ENCODE measurements around the gene KCNJ6. TPM values are rescaled to one million over a fixed set of nuclear protein-coding genes. Genes with fewer than 3 reads are reported as not detected.

Gene KCNJ6, protein sequence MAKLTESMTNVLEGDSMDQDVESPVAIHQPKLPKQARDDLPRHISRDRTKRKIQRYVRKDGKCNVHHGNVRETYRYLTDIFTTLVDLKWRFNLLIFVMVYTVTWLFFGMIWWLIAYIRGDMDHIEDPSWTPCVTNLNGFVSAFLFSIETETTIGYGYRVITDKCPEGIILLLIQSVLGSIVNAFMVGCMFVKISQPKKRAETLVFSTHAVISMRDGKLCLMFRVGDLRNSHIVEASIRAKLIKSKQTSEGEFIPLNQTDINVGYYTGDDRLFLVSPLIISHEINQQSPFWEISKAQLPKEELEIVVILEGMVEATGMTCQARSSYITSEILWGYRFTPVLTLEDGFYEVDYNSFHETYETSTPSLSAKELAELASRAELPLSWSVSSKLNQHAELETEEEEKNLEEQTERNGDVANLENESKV
- total RNA-seq = 4.2 to 15.3 TPM (median 4.4 TPM) in 3 replicates
- long read RNA-seq, full-length matches to known transcripts = 5 of 12 reads
- long read RNA-seq, partial matches to known transcripts = 2 of 12 reads
- long read RNA-seq, other reads (novel, unspliced or antisense) = 5 of 12 reads

GRCh38 chr21:37916310-37917051 is at the start of gene KCNJ6:
KCNJ6 (minus strand) TSS chr21:37916457; CDS start chr21:37840682, 75,775 bp downstream.
- Mint-ChIP-seq H3K4me3 (ENCODE audit: unreplicated experiment) (peak within 1 kb of the TSS; percentile 74), H3K4me1 (ENCODE audit: low read depth) (peaks cover 46% of the 10 kb centered on the region), H3K9me3 (ENCODE audit: low read depth) (no peaks in the 10 kb centered on the region), H3K27me3 (ENCODE audit: low read depth) (no peaks in the 10 kb centered on the region), H3K27ac (ENCODE audit: unreplicated experiment) (peak within 1 kb of the TSS; percentile 3), H3K36me3 (ENCODE audit: low read depth) (no peaks in the 10 kb centered on the region)
- DNase-seq (ENCODE audit: low spot score) = no peak
- TF ChIP-seq CTCF (IDR thresholded peaks at IDR 0.05) = peak; percentile 92

DNA sequence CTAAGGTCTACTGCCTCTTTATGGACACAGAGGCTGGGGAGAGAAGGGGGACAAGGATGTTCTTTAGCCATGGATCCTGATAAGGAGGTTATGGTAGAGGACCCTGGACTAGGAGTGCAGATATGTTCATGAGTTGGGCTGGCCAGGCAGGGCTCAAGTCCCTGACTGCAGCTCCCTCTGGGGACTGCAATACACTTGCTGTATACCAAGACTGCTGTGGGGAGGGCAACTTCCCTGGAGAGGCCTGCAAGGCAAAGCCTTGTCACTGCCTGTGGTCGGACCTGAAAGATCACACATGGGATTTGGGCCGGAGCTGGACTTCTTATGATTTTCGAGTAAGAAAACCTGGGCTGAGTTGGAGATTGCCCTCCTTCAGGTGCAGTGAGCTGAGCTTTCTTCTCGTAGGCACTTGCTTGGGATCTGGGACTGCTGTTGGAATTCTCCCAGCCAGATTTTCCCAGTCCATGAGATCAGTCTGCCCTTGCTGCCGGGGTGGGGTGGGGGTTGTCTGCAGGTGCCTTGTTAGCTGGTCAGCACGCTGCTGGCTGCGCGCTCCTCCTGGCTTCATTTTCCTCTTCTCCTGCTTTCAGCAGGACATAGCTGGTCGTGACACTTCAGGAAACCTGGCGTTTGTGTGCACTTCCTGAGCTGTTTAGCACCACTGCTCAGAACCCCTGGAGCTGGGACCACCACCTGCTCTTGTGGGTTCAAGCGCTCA is 49.0 kb upstream of the KCNJ6 start:
- peaks cover 8% of the 10 kb centered on the region for H3K27me3 Mint-ChIP-seq (ENCODE audit: low read depth)
- H3K36me3 Mint-ChIP-seq (ENCODE audit: low read depth) = no peaks in the 10 kb centered on the region
- no peak for DNase-seq (ENCODE audit: low spot score)
- H3K4me1 Mint-ChIP-seq (ENCODE audit: low read depth) = no peaks in the 10 kb centered on the region
- no peak for TF ChIP-seq CTCF (IDR thresholded peaks at IDR 0.05)
- H3K9me3 Mint-ChIP-seq (ENCODE audit: low read depth) = no peaks in the 10 kb centered on the region
- no peak overlapping the region for H3K4me3 Mint-ChIP-seq (ENCODE audit: unreplicated experiment)
- H3K27ac Mint-ChIP-seq (ENCODE audit: unreplicated experiment) = no peak overlapping the region

DNA sequence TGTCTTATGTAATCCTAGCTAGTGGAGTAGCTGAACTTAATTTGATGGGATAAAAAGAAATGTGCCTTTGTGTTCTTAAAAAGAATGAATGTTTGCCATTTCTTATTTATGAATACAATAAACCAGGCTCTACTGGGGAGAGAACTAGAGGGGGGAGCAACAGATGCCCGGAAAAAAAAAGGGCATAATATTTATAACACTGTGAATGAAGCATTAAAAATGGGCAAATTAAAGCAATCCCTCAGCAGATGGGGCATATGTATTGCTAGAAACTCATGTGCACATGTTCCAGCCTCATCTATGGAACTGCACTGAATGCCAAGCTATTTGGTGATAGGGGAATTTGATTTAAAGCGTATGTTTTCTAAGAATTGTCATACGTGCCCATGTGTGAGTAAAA is 42.3 kb upstream of the KCNJ6 start:
- Mint-ChIP-seq H3K4me3 (ENCODE audit: unreplicated experiment) (no peak overlapping the region), H3K36me3 (ENCODE audit: low read depth) (no peaks in the 10 kb centered on the region)
- no peak for DNase-seq (ENCODE audit: low spot score)

DNA sequence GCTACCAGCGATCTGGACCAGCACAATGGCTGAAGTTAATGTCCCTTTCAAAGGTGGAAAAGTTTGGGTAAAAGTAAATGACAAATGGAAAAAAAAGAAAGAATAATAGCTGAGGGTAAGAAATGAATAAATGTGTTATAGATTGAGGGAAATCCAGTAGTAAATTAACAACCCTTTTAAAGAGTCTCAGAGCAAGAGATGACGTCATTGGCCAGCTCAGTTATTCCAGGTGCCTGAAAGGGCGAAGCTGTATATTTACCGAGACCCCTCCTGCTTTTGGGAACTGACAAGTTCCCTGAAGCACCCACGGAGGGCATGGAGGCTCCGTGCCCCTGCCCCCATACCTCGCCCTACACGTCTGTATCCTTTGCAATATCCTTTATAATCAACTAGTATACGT is 40.5 kb upstream of the KCNJ6 start:
- H3K36me3 Mint-ChIP-seq (ENCODE audit: low read depth) = no peaks in the 10 kb centered on the region
- H3K9me3 Mint-ChIP-seq (ENCODE audit: low read depth) = peaks cover 5% of the 10 kb centered on the region
- DNase-seq (ENCODE audit: low spot score) = no peak
- H3K27ac Mint-ChIP-seq (ENCODE audit: unreplicated experiment) = no peak overlapping the region
- H3K4me1 Mint-ChIP-seq (ENCODE audit: low read depth) = peaks cover 6% of the 10 kb centered on the region
- no peak for TF ChIP-seq CTCF (IDR thresholded peaks at IDR 0.05)
- no peak overlapping the region for H3K4me3 Mint-ChIP-seq (ENCODE audit: unreplicated experiment)
- H3K27me3 Mint-ChIP-seq (ENCODE audit: low read depth) = peaks cover 12% of the 10 kb centered on the region

More for the DNA sequence above, 42.3 kb upstream of the KCNJ6 start:
- H3K4me1 Mint-ChIP-seq (ENCODE audit: low read depth) = peaks cover 6% of the 10 kb centered on the region
- no peak for TF ChIP-seq CTCF (IDR thresholded peaks at IDR 0.05)
- peaks cover 12% of the 10 kb centered on the region for H3K27me3 Mint-ChIP-seq (ENCODE audit: low read depth)
- peaks cover 3% of the 10 kb centered on the region for H3K9me3 Mint-ChIP-seq (ENCODE audit: low read depth)
- no peak overlapping the region for H3K27ac Mint-ChIP-seq (ENCODE audit: unreplicated experiment)

GRCh38 chr21:37945036-37945435 is 28.8 kb upstream of the KCNJ6 start:
- Mint-ChIP-seq H3K4me3 (ENCODE audit: unreplicated experiment) (no peak overlapping the region), H3K27me3 (ENCODE audit: low read depth) (peaks cover 10% of the 10 kb centered on the region), H3K4me1 (ENCODE audit: low read depth) (no peaks in the 10 kb centered on the region), H3K9me3 (ENCODE audit: low read depth) (no peaks in the 10 kb centered on the region), H3K36me3 (ENCODE audit: low read depth) (no peaks in the 10 kb centered on the region), H3K27ac (ENCODE audit: unreplicated experiment) (no peak overlapping the region)
- DNase-seq (ENCODE audit: low spot score) = no peak
- no peak for TF ChIP-seq CTCF (IDR thresholded peaks at IDR 0.05)

All from chondrocyte (in vitro differentiated cells).